ENCODE data around the gene CNTN4.

CNTN4 gene

DNA sequence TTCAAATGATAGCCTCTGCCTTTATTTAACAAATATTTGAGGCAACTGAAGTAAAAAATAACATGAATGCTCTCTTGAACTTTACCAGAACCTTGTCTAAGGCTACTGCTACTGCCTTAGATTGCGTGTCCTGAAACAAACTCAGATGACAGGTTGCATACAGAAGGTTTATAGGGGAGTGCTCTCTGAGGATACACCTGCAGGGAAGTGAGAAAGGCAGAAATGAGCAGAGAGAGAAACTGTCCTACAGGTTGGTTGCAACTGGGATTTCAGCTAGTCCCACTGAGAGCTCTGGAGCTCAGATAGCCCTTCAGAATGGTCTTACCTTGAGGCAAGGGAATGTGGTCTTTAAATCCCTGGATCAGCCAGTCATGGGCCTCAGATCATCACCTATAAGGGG lies 846.0 kb downstream of the CNTN4 start:
- H3K27me3 ChIP-seq (ENCODE audit: control insufficient read depth, insufficient read depth, low read length, poor library complexity, severe bottlenecking) = no peaks in the 10 kb centered on the region
- no peaks in the 10 kb centered on the region for H3K36me3 ChIP-seq (ENCODE audit: control insufficient read depth, insufficient read depth, low read length)
- 94 to 100% methylated on average over 1 of the region's 1 CpG for WGBS, 2 experiments
- no peak overlapping the region for H3K27ac ChIP-seq (ENCODE audit: insufficient read depth, low read depth, low read length, poor library complexity, severe bottlenecking)
- no peaks in the 10 kb centered on the region for H3K4me1 ChIP-seq (ENCODE audit: control insufficient read depth, insufficient read depth, low read length)
- H3K4me3 ChIP-seq (ENCODE audit: insufficient read depth, low read depth, low read length) = no peak overlapping the region
- no peaks in the 10 kb centered on the region for H3K9me3 ChIP-seq (ENCODE audit: control insufficient read depth, low read length)

DNA sequence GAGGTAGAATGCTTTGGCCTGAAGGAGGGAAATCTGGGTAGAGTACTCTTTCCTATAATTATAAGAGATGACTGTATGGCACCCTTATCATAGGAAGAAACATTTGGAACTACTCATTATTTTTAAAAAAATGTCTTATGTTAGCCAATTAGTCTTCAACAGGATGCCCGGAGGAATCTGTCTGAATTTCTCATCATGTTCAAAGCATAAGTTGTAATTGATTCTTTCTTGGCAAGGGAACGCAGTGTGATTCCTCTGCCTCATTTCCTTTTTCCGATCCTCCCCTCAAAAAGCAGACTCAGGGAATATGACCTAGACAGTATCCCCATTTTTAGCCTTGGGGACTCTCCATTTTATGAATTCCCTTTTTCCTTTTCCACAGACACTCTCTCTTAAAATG lies 846.5 kb downstream of the CNTN4 start:
- Histone ChIP-seq H3K9me3 (ENCODE audit: control insufficient read depth, low read length) (no peaks in the 10 kb centered on the region), H3K27ac (ENCODE audit: insufficient read depth, low read depth, low read length, poor library complexity, severe bottlenecking) (no peak overlapping the region), H3K27me3 (ENCODE audit: control insufficient read depth, insufficient read depth, low read length, poor library complexity, severe bottlenecking) (no peaks in the 10 kb centered on the region), H3K4me1 (ENCODE audit: control insufficient read depth, insufficient read depth, low read length) (no peaks in the 10 kb centered on the region), H3K36me3 (ENCODE audit: control insufficient read depth, insufficient read depth, low read length) (no peaks in the 10 kb centered on the region), H3K4me3 (ENCODE audit: insufficient read depth, low read depth, low read length) (no peak overlapping the region)
- 93 to 95% methylated on average over 3 of the region's 3 CpGs for whole genome bisulfite sequencing, 2 experiments

DNA sequence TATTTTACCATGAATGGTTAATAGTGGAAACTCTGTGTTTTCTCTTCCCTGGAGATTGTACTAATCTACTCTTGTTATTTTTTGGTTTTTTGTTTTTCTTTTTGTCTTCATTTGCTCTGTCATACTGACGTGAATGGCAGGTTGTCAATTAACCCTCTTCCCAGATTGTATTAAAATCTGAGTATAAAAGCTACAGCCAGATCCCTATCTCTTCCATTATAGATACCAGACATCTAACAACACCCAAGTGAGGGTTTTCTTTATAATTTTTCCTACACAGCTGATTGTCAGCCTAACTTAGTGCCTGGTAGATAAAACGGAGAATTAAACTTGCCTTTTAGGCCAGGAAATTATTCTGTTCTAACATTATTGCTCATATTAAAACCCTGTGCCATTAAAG lies 848.9 kb downstream of the CNTN4 start:
- 89% methylated on average over 2 of the region's 2 CpGs; no CpG with 5 or more reads in 1 of the 2 experiments for WGBS, 2 experiments
- Histone ChIP-seq H3K4me3 (ENCODE audit: insufficient read depth, low read depth, low read length) (no peak overlapping the region), H3K4me1 (ENCODE audit: control insufficient read depth, insufficient read depth, low read length) (no peaks in the 10 kb centered on the region), H3K27me3 (ENCODE audit: control insufficient read depth, insufficient read depth, low read length, poor library complexity, severe bottlenecking) (no peaks in the 10 kb centered on the region), H3K36me3 (ENCODE audit: control insufficient read depth, insufficient read depth, low read length) (no peaks in the 10 kb centered on the region), H3K27ac (ENCODE audit: insufficient read depth, low read depth, low read length, poor library complexity, severe bottlenecking) (no peak overlapping the region), H3K9me3 (ENCODE audit: control insufficient read depth, low read length) (no peaks in the 10 kb centered on the region)

DNA sequence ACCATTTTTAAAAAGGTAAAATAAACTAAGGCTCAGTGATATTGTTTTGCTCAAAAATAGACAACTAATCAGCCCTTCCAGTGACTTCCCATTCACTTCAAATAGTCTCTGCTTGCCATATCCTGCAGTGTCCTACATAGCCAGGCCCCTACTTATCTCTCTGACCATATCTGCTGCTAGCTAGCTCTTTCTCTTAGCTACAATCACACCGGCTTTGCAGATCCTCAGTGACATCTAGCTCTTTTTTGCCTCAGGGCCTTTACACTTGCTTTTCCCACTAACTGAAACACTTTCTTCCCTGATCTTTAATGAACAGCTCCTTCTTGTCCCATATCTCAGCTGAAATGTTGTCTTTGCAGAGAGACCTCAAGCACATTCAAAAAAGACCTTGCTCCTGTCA lies 850.2 kb downstream of the CNTN4 start:
- no peaks in the 10 kb centered on the region for H3K4me1 ChIP-seq (ENCODE audit: control insufficient read depth, insufficient read depth, low read length)
- H3K27ac ChIP-seq (ENCODE audit: insufficient read depth, low read depth, low read length, poor library complexity, severe bottlenecking) = no peak overlapping the region
- whole genome bisulfite sequencing, 2 experiments = 92% methylated on average over 1 of the region's 1 CpG
- H3K4me3 ChIP-seq (ENCODE audit: insufficient read depth, low read depth, low read length) = no peak overlapping the region
- no peaks in the 10 kb centered on the region for H3K27me3 ChIP-seq (ENCODE audit: control insufficient read depth, insufficient read depth, low read length, poor library complexity, severe bottlenecking)
- no peaks in the 10 kb centered on the region for H3K9me3 ChIP-seq (ENCODE audit: control insufficient read depth, low read length)
- no peaks in the 10 kb centered on the region for H3K36me3 ChIP-seq (ENCODE audit: control insufficient read depth, insufficient read depth, low read length)

DNA sequence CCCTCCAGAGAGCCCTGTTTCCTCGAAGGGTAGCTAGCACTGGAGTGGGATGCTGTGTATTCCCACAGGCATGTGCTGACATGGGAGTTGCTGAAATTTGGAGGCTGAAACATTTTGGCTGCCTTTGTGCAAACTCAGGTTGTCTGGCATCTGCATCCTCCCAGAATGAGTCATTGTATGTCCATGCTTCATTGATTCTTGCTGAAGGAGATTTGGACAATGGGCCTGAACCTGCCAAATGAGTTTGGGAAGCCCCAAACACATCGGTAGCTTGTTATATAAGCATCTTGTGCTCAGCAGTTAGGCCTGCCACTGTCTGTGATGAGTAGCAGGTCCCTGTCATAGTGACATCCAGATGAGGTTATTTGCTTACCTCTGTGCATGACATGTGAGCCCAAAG lies 851.5 kb downstream of the CNTN4 start:
- H3K4me3 ChIP-seq (ENCODE audit: insufficient read depth, low read depth, low read length) = no peak overlapping the region

DNA sequence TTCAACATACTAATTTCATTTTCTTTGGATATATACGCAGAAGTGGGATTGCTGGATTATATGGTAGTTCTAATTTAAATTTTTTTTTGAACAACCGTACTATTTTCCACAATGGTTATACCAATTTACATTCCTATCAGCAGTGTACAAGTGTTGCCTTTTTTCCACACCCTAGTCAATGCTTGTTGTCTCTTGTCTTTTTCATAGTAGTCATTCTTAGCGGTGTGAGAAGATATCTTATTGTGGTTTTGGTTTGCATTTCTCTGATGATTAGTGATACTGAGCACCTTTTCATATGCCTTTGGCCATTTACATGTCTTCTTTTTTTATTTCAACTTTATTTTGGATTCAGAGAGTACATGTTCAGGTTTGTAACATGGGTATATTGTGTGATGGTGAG lies 858.4 kb downstream of the CNTN4 start:
- WGBS, 2 experiments = 44 to 50% methylated on average over 1 to 2 of the region's 3 CpGs
- H3K4me3 ChIP-seq (ENCODE audit: insufficient read depth, low read depth, low read length) = no peak overlapping the region

More for the DNA sequence above, 851.5 kb downstream of the CNTN4 start:
- H3K27ac ChIP-seq (ENCODE audit: insufficient read depth, low read depth, low read length, poor library complexity, severe bottlenecking) = no peak overlapping the region
- no peaks in the 10 kb centered on the region for H3K36me3 ChIP-seq (ENCODE audit: control insufficient read depth, insufficient read depth, low read length)
- 94 to 97% methylated on average over 2 of the region's 2 CpGs for WGBS, 2 experiments
- no peaks in the 10 kb centered on the region for H3K4me1 ChIP-seq (ENCODE audit: control insufficient read depth, insufficient read depth, low read length)
- H3K9me3 ChIP-seq (ENCODE audit: control insufficient read depth, low read length) = no peaks in the 10 kb centered on the region
- H3K27me3 ChIP-seq (ENCODE audit: control insufficient read depth, insufficient read depth, low read length, poor library complexity, severe bottlenecking) = no peaks in the 10 kb centered on the region

DNA sequence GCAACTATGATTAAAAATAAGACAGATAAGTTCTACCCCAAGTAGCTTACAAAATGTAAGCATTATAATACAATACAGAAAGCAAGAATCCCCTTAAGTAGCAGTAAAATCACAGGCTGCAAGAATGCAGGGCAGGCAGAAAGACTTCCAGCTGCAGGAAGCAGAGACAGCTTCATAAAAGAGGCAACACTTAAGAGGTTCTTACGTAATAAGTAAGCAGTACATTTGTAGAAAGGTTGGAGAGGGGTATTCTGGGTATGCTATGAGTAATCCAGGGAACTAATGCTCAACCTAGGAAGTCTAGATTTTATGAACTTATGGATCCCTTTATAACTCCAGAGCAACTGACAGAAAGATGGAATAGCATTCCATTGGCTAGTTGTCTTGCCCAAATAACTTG lies 859.9 kb downstream of the CNTN4 start:
- no peak overlapping the region for H3K27ac ChIP-seq (ENCODE audit: insufficient read depth, low read depth, low read length, poor library complexity, severe bottlenecking)
- 88 to 90% methylated on average over 1 of the region's 1 CpG for WGBS, 2 experiments
- no peaks in the 10 kb centered on the region for H3K36me3 ChIP-seq (ENCODE audit: control insufficient read depth, insufficient read depth, low read length)
- no peak overlapping the region for H3K4me3 ChIP-seq (ENCODE audit: insufficient read depth, low read depth, low read length)
- no peaks in the 10 kb centered on the region for H3K9me3 ChIP-seq (ENCODE audit: control insufficient read depth, low read length)
- H3K27me3 ChIP-seq (ENCODE audit: control insufficient read depth, insufficient read depth, low read length, poor library complexity, severe bottlenecking) = no peaks in the 10 kb centered on the region
- no peaks in the 10 kb centered on the region for H3K4me1 ChIP-seq (ENCODE audit: control insufficient read depth, insufficient read depth, low read length)

More for the DNA sequence above, 858.4 kb downstream of the CNTN4 start:
- Histone ChIP-seq H3K9me3 (ENCODE audit: control insufficient read depth, low read length) (no peaks in the 10 kb centered on the region), H3K36me3 (ENCODE audit: control insufficient read depth, insufficient read depth, low read length) (no peaks in the 10 kb centered on the region), H3K27ac (ENCODE audit: insufficient read depth, low read depth, low read length, poor library complexity, severe bottlenecking) (no peak overlapping the region), H3K4me1 (ENCODE audit: control insufficient read depth, insufficient read depth, low read length) (no peaks in the 10 kb centered on the region), H3K27me3 (ENCODE audit: control insufficient read depth, insufficient read depth, low read length, poor library complexity, severe bottlenecking) (no peaks in the 10 kb centered on the region)

DNA sequence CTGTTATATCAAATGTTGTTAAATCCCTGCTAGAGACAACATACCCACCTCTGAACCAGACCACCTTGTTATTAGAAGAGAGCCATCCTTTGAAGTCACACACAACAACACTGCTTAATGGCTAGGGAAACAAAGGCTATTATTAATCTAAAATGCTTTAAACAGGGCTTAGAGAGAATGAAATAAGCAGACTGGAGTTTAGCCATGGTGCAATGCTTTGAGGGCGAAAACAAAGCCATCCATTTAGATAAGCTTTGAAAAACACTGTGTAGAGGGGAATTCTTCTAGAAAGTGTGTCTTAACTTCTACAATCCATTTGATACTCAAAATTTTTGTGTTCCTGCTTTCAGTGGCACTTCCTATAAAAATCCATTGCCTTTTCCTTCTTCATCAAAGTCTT lies 862.9 kb downstream of the CNTN4 start:
- H3K27me3 ChIP-seq (ENCODE audit: control insufficient read depth, insufficient read depth, low read length, poor library complexity, severe bottlenecking) = no peaks in the 10 kb centered on the region
- WGBS, 2 experiments = 78 to 88% methylated on average over 1 of the region's 1 CpG
- H3K4me1 ChIP-seq (ENCODE audit: control insufficient read depth, insufficient read depth, low read length) = no peaks in the 10 kb centered on the region
- H3K4me3 ChIP-seq (ENCODE audit: insufficient read depth, low read depth, low read length) = no peak overlapping the region
- H3K27ac ChIP-seq (ENCODE audit: insufficient read depth, low read depth, low read length, poor library complexity, severe bottlenecking) = no peak overlapping the region
- H3K36me3 ChIP-seq (ENCODE audit: control insufficient read depth, insufficient read depth, low read length) = no peaks in the 10 kb centered on the region
- no peaks in the 10 kb centered on the region for H3K9me3 ChIP-seq (ENCODE audit: control insufficient read depth, low read length)

DNA sequence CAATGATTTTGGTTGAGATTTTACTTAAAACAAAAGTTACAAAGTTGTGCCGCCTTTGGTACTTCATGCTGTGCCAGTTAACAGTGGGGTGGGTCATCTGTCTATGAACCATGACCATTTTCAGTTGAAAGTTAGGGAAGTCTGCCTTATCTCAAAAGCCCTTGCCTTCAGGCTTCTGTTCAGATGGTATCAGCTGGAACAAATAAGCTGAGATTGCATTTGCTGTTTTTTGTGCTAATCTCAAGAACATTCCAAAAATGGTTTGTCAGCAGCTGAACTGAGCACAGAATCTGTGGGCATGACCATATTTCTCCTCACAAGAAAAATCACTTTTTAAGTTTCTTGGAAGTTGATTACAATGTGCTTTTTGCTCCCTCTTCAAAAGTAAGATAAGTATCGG lies 869.2 kb downstream of the CNTN4 start:
- 89 to 91% methylated on average over 2 of the region's 2 CpGs for WGBS, 2 experiments
- Histone ChIP-seq H3K36me3 (ENCODE audit: control insufficient read depth, insufficient read depth, low read length) (no peaks in the 10 kb centered on the region), H3K27ac (ENCODE audit: insufficient read depth, low read depth, low read length, poor library complexity, severe bottlenecking) (no peak overlapping the region), H3K9me3 (ENCODE audit: control insufficient read depth, low read length) (no peaks in the 10 kb centered on the region), H3K4me1 (ENCODE audit: control insufficient read depth, insufficient read depth, low read length) (no peaks in the 10 kb centered on the region), H3K27me3 (ENCODE audit: control insufficient read depth, insufficient read depth, low read length, poor library complexity, severe bottlenecking) (no peaks in the 10 kb centered on the region), H3K4me3 (ENCODE audit: insufficient read depth, low read depth, low read length) (no peak overlapping the region)

DNA sequence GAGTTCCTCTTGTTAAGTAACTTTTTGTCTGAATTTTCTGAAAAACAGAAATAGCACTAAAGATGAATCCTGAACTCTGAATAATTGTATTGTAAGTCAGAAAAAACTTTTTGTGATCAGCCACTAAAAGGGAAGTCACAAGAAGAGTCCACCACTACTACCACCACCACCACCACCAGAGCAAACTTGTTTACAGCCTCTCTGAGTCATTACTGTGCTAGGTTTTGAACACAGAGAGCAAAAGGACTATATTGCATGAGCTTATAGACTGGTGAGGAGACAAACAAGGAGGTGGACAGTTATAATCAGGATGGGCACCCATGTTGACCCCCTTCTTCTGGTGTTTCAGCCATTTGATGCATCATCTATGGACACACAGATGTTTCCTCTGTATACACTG lies 869.8 kb downstream of the CNTN4 start:
- Histone ChIP-seq H3K9me3 (ENCODE audit: control insufficient read depth, low read length) (no peaks in the 10 kb centered on the region), H3K36me3 (ENCODE audit: control insufficient read depth, insufficient read depth, low read length) (no peaks in the 10 kb centered on the region), H3K4me3 (ENCODE audit: insufficient read depth, low read depth, low read length) (no peak overlapping the region), H3K27me3 (ENCODE audit: control insufficient read depth, insufficient read depth, low read length, poor library complexity, severe bottlenecking) (no peaks in the 10 kb centered on the region), H3K4me1 (ENCODE audit: control insufficient read depth, insufficient read depth, low read length) (no peaks in the 10 kb centered on the region), H3K27ac (ENCODE audit: insufficient read depth, low read depth, low read length, poor library complexity, severe bottlenecking) (no peak overlapping the region)

DNA sequence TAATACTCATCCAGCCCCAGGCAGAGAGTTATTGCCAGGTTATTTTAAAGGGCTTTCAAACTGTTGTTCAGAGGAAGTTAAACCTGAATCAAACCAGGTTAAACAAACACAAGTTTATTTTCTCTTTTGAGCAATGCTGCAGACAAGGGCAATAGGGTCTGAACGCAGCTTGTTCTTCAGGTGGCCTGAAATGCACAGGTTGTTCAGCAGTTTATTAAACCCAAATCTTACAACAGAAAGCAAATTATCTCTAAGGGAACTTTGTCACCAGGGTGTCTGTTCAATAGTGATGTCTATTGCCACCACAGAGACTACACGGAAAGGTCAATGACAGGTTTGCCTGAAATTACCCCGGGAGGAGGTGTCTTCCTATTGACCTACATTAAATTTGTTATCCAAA lies 877.5 kb downstream of the CNTN4 start:
- Histone ChIP-seq H3K4me3 (ENCODE audit: insufficient read depth, low read depth, low read length) (no peak overlapping the region), H3K27me3 (ENCODE audit: control insufficient read depth, insufficient read depth, low read length, poor library complexity, severe bottlenecking) (no peaks in the 10 kb centered on the region), H3K36me3 (ENCODE audit: control insufficient read depth, insufficient read depth, low read length) (no peaks in the 10 kb centered on the region), H3K4me1 (ENCODE audit: control insufficient read depth, insufficient read depth, low read length) (peaks cover 6% of the 10 kb centered on the region), H3K9me3 (ENCODE audit: control insufficient read depth, low read length) (no peaks in the 10 kb centered on the region), H3K27ac (ENCODE audit: insufficient read depth, low read depth, low read length, poor library complexity, severe bottlenecking) (no peak overlapping the region)
- WGBS, 2 experiments = 90 to 93% methylated on average over 3 of the region's 3 CpGs

All from ectodermal cell (in vitro differentiated cells).